SJSA1 (cell line): Measurements from ENCODE around the gene TRIM32. TPM values are rescaled to one million over a fixed set of nuclear protein-coding genes. Genes with fewer than 3 reads are reported as not detected.

Experiments
- DNase-seq, 2 experiments: peaks; one replicate each; pipeline ENCODE4 v3.0.0-alpha.2; 2015 to 2020; ENCODE audit warnings: low spot score in 2 of 2, low read depth in 1 of 2
- H3K27ac ChIP-seq: fragments of 250-450 bp; sonication (Bioruptor Pico); 2 replicates; pipeline ENCODE4 v1.5.1; 2020; ENCODE audit warnings: mild to moderate bottlenecking, moderate library complexity
- H3K27me3 ChIP-seq: fragments of 250-450 bp; sonication (Bioruptor Pico); replicated peaks from 2 replicates; pipeline ENCODE4 v1.5.1; 2020; ENCODE audit warnings: mild to moderate bottlenecking, moderate library complexity
- H3K36me3 ChIP-seq: fragments of 250-450 bp; sonication (Bioruptor Pico); 2 replicates; pipeline ENCODE4 v1.5.1; 2020; ENCODE audit warnings: mild to moderate bottlenecking
- H3K4me1 ChIP-seq: fragments of 250-450 bp; sonication (Bioruptor Pico); replicated peaks from 2 replicates; pipeline ENCODE4 v1.6.1; 2021; ENCODE audit warnings: mild to moderate bottlenecking
- H3K4me3 ChIP-seq: fragments of 250-450 bp; sonication (Bioruptor Pico); 2 replicates; pipeline ENCODE4 v1.5.1; 2020; ENCODE audit warnings: mild to moderate bottlenecking
- H3K9me3 ChIP-seq: fragments of 250-450 bp; sonication (Bioruptor Pico); replicated peaks from 2 replicates; pipeline ENCODE4 v1.5.1; 2020; ENCODE audit warnings: mild to moderate bottlenecking
- total RNA-seq: library from RNA; depleted of rRNA; stranded (reverse); fragments of >200 nt; shearing (Covaris generic); gene quantifications from 2 replicates; pipeline ENCODE4 v1.2.3, GENCODE V29; 2014

TRIM32 gene
- total RNA-seq, 1 experiment from 2014 or later, result 18.5 TPM

DNA sequence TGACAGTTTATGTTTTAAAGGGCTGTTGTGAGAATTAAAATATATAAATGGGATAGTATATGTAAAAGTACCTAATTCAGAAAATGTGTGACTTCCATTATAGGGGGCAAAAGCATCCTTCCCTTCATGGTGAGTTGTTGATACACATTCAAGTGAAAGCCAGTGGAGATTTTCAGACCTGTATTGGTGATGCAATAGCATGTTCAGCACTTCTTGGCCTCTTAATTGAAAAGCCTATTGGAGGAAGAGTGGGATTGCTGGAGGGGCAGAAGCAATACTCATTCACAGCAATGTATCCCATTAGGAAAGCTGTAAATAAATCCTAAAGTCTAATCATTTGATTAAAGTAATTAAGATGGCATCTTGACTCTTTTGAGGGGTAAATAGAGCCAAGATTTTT lies 17.4 kb downstream of the TRIM32 start:
- no peak overlapping the region for H3K4me3 ChIP-seq
- H3K27ac ChIP-seq, result no peak overlapping the region
- H3K4me1 ChIP-seq, result no peaks in the 10 kb centered on the region
- DNase-seq, result no peak
- no peaks in the 10 kb centered on the region for H3K9me3 ChIP-seq
- H3K27me3 ChIP-seq, result no peaks in the 10 kb centered on the region
- peaks cover 24% of the 10 kb centered on the region for H3K36me3 ChIP-seq

DNA sequence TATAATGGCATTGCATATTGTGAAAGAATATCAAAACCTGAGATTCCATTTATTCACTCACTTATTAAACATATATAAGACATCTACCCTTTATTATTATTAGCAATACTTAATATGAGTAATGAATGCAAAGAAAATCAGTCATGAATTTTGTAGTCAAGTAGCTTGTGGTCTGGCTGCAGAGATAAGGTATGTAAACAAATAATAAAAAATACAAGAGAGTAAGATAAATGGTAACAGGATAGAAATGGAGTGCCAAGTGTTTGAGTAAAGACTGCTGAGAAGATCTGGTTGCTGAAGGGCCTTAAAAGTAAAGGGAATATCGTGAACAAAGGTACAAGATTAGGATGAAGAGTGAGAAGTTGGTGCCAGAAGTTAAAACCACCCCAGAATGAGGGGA lies 18.4 kb downstream of the TRIM32 start:
- H3K4me1 ChIP-seq, result no peaks in the 10 kb centered on the region
- DNase-seq, result no peak
- H3K4me3 ChIP-seq, result no peak overlapping the region
- H3K36me3 ChIP-seq, result peaks cover 14% of the 10 kb centered on the region
- H3K27me3 ChIP-seq, result no peaks in the 10 kb centered on the region
- no peaks in the 10 kb centered on the region for H3K9me3 ChIP-seq
- no peak overlapping the region for H3K27ac ChIP-seq

DNA sequence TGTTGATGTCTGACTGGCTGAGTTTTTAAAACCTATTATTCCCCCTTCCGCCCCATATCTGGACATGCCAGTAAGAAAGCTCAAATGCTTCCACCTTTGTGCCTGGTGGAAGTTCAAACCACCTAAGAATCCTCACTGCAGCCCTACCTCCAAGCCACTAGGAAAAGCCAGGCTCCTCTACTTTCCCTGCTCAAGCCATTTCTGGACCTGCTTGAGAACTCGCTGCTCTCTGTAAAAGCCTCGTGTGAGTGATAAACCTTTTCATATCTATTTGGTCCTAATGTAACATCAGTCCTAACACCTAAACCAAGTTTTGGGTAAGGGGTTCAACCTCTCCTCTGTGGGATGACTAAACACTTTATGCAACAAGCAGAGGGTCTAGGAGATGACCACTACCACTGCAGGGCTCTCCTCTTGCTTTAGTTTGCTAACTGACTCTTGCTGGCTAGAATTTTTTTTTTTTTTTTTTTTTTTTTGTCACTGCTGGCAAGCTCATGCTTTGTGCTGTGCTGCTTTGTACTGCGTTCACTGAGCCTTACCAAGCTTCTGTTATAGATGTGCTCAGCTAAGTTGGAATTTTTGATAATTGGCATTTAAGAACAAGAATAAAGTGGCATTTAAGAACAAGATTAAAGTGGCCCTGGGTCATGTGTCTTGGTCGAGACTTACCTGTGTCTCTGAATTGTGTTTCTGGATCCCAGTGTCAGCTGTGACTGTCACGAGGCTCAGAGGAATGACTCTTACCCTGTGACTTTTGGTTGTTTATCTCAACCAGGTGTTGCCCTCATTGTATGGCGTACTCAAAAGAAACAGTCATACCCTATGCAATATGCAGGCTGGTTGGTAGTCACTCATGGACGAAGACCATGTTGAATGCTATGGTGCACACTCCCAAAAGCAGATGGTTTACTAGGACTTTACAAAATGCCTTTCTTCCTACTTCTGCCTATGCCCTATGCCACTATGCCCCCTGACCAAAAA lies 19.5 kb downstream of the TRIM32 start:
- DNase-seq, result no peak
- Histone ChIP-seq H3K4me1 (no peaks in the 10 kb centered on the region), H3K36me3 (peaks cover 7% of the 10 kb centered on the region), H3K4me3 (no peak overlapping the region), H3K27ac (no peak overlapping the region), H3K9me3 (no peaks in the 10 kb centered on the region), H3K27me3 (no peaks in the 10 kb centered on the region)

DNA sequence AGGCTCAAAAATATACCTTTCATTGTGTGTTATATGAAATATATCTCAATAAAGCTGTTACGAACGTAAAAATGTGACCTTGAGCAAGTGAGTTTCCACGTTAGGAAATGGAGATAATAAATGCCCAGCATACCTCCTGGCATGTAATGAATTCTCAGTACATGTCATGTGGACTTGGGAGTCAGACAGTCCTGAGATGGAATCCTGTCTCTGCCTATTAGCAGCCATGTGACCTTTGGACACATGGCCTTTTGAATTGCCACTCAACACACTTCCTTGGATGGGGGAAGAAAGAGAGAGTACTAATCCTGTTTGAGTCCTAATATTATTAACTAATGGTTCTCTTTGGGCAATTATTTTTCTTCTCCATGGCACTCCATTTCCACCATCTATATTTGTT lies 25.7 kb downstream of the TRIM32 start:
- no peaks in the 10 kb centered on the region for H3K27me3 ChIP-seq
- H3K4me1 ChIP-seq, result no peaks in the 10 kb centered on the region
- H3K4me3 ChIP-seq, result no peak overlapping the region
- no peaks in the 10 kb centered on the region for H3K36me3 ChIP-seq
- no peak for DNase-seq
- H3K27ac ChIP-seq, result no peak overlapping the region
- no peaks in the 10 kb centered on the region for H3K9me3 ChIP-seq

DNA sequence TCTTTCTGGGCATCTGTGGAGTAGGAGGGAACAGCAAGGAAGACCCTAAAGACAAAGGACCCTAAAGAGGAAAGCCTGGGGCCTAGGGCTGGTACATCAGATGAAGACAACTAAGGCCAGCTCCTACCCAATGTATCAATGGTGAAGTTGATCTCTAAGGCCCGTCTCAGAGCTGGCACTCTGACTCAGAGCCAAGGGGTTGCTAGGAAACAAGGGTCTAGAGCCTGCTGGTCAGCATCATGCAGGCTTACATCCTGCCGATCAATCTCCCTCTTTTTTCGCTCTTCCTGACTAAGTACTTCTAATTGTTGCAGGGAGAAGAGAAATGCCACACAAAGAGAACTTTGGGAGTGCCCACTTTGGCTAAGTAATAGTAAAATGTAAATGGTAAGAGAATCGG lies 26.2 kb downstream of the TRIM32 start:
- no peak overlapping the region for H3K27ac ChIP-seq
- no peak for DNase-seq
- no peaks in the 10 kb centered on the region for H3K9me3 ChIP-seq
- H3K27me3 ChIP-seq, result no peaks in the 10 kb centered on the region
- no peaks in the 10 kb centered on the region for H3K4me1 ChIP-seq
- H3K4me3 ChIP-seq, result no peak overlapping the region
- no peaks in the 10 kb centered on the region for H3K36me3 ChIP-seq

DNA sequence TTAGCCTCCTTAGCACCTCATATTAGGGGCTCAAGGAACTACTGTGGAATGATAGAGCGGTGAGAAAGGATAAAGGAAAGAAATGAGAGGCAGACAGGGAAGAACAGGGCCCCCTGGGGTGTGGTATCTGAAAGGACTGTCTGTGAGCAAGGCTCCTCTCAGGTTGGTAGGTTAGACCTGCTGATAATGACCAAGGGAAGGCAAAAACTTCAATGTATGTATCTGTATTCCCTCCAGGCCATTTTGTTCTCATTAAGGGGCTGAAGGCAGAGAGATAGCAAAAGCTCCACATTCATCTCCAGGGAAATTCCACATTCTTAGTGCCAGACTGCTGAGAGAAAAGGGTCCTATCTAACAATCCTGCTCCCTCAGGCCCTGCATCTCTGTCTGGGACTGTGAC lies 28.6 kb downstream of the TRIM32 start:
- Histone ChIP-seq H3K27me3 (no peaks in the 10 kb centered on the region), H3K9me3 (no peaks in the 10 kb centered on the region), H3K4me3 (no peak overlapping the region), H3K27ac (no peak overlapping the region), H3K36me3 (no peaks in the 10 kb centered on the region), H3K4me1 (no peaks in the 10 kb centered on the region)
- no peak for DNase-seq

DNA sequence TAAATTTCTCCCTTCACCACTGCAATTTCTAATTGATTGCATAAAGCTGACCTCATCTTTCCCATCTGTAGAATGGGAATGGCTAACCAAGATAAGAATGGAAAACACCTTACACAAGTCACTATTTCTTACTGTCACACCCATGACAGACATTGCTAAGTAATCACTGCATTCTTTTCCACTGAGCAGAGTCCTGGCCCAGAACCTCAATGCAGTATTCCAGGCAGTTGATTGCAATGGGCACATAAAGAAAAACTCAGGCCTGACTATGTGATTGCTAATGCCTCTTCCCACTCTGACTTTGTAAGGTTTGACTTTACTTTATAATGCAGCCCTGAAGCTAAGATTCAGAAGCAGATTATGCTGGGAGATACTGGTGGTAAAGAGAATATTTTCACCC lies 29.3 kb downstream of the TRIM32 start:
- Histone ChIP-seq H3K36me3 (no peaks in the 10 kb centered on the region), H3K27ac (no peak overlapping the region), H3K4me1 (no peaks in the 10 kb centered on the region), H3K9me3 (no peaks in the 10 kb centered on the region), H3K27me3 (no peaks in the 10 kb centered on the region), H3K4me3 (no peak overlapping the region)
- no peak for DNase-seq

DNA sequence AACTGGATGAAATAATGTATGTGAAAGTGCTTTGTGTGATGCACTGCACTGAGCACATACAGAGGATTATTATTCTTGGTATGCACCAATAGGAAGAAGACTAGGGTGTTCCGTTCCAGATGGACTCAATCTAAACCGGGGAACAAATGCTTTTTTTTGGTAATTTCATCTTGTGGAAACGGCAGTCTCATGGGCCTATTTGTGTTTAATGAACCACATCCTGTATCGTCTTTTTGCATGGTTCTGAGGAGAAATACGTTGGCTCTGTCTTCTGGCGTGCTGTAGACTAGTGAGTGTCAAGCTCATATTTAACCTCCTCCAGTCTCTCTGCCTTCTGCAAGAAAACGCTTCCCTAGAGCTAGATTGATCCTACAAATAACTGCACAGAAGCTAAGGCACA lies 30.0 kb downstream of the TRIM32 start:
- H3K9me3 ChIP-seq, result no peaks in the 10 kb centered on the region
- no peaks in the 10 kb centered on the region for H3K36me3 ChIP-seq
- no peak for DNase-seq
- no peaks in the 10 kb centered on the region for H3K27me3 ChIP-seq
- no peaks in the 10 kb centered on the region for H3K4me1 ChIP-seq
- no peak overlapping the region for H3K27ac ChIP-seq
- H3K4me3 ChIP-seq, result no peak overlapping the region

DNA sequence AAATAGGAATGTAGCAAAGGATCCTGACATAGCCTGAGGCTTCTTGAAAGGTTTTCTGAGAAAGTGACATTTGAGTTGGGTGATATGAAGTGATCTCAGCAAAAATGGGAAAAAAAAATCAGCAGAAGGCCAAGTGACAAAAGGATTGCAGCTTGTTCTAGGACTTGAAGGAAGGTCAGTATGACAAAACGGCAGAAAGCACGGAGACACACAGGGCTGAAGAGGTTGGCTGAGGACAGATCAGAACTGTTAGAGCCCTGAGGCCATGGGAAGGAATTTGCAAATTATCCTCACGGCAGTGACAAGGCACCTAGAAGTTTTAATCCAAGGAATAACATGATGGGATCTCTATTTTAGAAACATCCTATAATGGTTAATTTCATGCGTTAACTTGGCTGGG lies 31.0 kb downstream of the TRIM32 start:
- Histone ChIP-seq H3K4me1 (no peaks in the 10 kb centered on the region), H3K4me3 (no peak overlapping the region), H3K27ac (no peak overlapping the region), H3K36me3 (no peaks in the 10 kb centered on the region), H3K9me3 (no peaks in the 10 kb centered on the region), H3K27me3 (no peaks in the 10 kb centered on the region)
- DNase-seq, result no peak

DNA sequence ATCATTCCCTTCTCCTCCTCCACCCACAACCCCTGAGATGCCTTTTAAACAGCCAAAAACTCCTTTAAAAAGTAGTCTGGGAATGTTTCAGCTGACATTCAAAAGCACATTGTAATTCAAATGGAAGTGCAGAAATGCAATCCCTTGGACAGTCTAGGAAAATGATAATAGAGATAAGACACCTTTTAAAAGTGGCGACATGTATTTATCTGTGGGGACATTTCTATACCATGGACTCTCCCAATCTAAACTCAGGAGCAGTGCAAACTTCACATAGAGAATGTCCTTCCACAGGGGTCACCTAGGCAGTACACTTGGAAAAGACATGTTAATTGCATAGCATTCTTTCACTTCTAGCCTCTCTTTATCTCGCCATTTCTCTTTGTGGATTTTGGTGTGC lies 33.0 kb downstream of the TRIM32 start:
- no peak for DNase-seq
- H3K27me3 ChIP-seq, result no peaks in the 10 kb centered on the region
- no peaks in the 10 kb centered on the region for H3K9me3 ChIP-seq
- no peaks in the 10 kb centered on the region for H3K4me1 ChIP-seq
- H3K27ac ChIP-seq, result no peak overlapping the region
- H3K36me3 ChIP-seq, result no peaks in the 10 kb centered on the region
- no peak overlapping the region for H3K4me3 ChIP-seq

DNA sequence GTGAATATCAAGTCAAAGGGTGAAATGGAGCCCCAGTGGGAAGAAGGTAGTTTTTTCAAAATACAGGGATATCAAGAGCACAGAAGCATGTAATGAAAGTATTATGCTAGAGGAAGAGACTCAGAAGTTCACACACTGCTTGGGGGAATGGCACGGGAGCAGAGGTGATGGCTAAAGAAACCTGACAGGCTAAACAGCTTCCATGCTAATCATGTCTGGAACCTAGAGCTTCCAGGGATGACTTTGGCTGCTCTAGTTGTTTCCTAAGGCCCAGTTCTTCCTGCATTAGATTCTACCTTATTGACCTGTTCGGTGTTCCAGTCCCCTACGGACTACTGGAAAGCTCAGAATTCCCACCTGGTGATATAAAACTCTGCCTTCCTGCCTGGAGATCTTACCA lies 34.3 kb downstream of the TRIM32 start:
- no peak overlapping the region for H3K4me3 ChIP-seq
- DNase-seq, result no peak
- H3K9me3 ChIP-seq, result no peaks in the 10 kb centered on the region
- H3K4me1 ChIP-seq, result no peaks in the 10 kb centered on the region
- H3K36me3 ChIP-seq, result no peaks in the 10 kb centered on the region
- H3K27me3 ChIP-seq, result no peaks in the 10 kb centered on the region
- no peak overlapping the region for H3K27ac ChIP-seq

DNA sequence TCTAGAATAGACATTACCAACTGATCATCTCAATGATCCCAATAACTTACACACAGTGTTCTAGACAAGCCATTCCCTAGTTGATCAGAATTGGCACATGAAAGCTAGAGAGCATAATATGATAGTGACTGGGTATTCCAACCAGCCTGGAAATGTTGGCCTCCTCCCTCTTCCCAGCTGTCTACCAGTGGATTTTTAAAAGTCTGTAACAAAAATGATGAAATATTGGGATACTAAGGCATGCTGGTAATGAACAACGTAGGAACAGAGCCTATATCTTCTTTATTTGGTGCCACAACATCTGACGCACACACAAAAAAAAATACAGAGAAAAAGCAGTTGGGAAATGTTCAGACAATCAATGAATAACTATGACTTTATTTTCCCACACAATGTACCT lies 34.8 kb downstream of the TRIM32 start:
- no peaks in the 10 kb centered on the region for H3K9me3 ChIP-seq
- no peak overlapping the region for H3K4me3 ChIP-seq
- H3K27me3 ChIP-seq, result no peaks in the 10 kb centered on the region
- H3K36me3 ChIP-seq, result no peaks in the 10 kb centered on the region
- no peaks in the 10 kb centered on the region for H3K4me1 ChIP-seq
- no peak overlapping the region for H3K27ac ChIP-seq
- DNase-seq, result no peak

DNA sequence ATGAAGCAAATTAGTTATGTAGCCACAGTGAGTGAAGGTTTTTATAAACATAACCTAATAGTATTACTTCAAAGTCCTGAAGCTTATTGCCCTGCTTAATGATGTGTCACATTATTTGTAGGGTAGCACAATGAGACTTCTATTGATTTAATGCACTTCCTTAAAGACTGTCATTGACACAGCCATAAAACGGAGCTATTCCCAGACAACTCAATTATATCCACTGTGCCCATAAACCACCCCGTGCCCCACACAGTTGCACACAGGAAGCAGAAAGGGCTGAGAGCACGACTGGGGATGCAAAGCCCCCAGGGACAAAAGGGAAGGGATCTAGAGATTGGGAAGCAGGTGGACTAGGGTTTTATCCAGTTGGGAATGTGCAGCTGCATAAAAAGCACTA lies 37.0 kb downstream of the TRIM32 start:
- Histone ChIP-seq H3K4me1 (no peaks in the 10 kb centered on the region), H3K27me3 (no peaks in the 10 kb centered on the region), H3K4me3 (no peak overlapping the region), H3K36me3 (no peaks in the 10 kb centered on the region), H3K27ac (no peak overlapping the region), H3K9me3 (no peaks in the 10 kb centered on the region)
- no peak for DNase-seq

DNA sequence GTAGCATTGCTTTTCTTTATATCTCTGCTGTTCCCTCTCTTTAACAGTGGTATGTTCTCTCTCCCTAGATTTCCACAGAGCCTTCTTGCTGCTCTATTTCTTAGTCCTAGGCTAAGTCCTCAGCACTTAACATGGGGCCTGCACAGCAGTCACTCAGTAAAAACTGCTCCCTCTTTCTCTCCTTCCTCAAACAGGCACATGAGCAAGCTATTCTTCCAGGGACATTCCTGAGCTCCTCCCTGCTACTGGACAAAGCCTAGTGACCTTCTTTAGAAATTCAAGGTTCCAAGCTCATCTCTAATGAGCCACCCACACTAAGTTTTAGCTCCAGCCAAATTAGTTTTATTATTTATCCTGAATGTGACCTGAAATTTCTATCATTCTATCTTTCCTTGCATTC lies 39.5 kb downstream of the TRIM32 start:
- Histone ChIP-seq H3K27me3 (no peaks in the 10 kb centered on the region), H3K9me3 (no peaks in the 10 kb centered on the region), H3K4me3 (no peak overlapping the region), H3K4me1 (no peaks in the 10 kb centered on the region), H3K36me3 (no peaks in the 10 kb centered on the region), H3K27ac (no peak overlapping the region)
- DNase-seq, result no peak
